ENCODE results near the gene PLXNA3. TPM values are rescaled to one million over a fixed set of nuclear protein-coding genes. Genes with fewer than 3 reads are reported as not detected.
A peak's percentile ranks its signal among the peaks of the same experiment; 100 is the strongest.

Gene PLXNA3
- total RNA-seq, 1 donor from 2014 or later = 57.2 TPM

DNA sequence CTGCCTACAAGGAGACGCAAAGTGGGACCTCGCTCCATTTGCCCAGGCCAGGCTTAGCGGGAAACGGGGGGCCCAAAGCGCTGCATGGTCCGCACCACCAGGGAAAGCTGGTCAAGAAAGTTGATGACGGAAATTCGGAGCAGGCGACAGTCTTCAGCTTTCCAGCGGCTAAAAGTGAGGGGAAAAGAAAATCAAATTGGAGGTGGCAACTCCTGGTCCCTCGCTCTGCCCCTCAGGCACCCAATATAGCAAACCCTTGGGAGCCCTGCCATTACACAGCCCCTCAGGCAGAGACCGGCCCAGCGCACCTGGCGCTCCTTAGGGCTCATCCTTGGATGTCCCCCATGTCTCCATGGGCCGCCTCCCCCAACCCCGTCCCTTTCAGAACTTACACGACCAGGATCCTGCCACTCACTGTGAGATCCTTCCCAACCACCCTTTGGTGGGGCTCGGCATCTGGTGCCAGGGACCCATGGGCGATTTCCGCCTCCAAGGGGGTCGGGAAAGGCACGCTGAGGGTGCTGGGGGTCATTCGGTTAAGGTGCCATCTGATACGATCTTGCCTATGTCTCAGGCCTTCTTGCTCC, 19.9 kb downstream of the PLXNA3 start:
- DNase-seq (ENCODE audit: low spot score) = no peak

DNA sequence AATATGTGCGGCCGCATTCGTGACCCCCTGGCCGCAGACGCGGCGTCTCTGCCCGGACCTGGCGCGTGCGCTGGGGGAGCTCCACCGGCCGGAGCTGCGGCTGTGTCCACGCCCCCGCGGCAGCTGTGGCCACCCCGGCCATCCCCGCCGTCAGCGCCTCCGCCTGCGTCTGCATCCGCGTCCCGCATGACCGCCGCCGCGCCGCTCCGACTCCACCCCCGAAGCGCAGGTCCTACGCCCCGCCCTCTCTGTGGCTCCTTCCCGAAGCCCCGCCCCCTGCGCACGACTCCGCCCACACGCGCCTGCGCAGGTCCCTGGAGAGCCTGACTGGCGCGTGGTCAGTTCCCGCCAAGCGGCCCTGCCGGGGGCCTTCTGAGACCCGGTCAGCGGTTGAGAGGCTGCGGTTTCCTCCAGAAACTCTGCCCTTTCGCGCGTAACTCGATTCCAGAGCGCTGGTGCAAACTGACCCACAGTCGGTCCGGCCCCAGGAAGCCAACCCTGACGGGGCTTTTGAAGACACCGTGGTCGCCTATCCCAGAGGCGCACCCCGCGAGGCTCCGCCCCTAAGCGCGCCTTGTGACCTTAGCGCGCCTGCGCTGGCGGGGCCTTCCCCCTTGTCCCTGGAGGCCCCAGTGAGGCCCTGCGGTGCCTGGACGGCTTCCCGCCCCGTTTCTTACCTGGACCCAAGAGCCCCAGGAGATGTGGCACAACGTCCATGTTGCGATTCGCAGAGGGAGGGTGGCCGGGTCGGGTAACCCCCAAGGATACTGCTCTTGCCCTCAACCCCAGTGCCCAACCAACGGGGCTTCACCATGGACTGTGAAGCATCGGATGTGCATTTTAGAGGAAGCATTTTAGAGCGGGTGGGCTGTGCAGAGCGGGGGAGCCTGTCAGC, 20.9 kb downstream of the PLXNA3 start, which contains the start of gene LAGE3:
TSS of gene LAGE3 (minus strand) at position 554 of the 895 bp plus-strand sequence. CDS start at position 188, 366 bp downstream.
- peak; percentile 97 for DNase-seq (ENCODE audit: low spot score)

DNA sequence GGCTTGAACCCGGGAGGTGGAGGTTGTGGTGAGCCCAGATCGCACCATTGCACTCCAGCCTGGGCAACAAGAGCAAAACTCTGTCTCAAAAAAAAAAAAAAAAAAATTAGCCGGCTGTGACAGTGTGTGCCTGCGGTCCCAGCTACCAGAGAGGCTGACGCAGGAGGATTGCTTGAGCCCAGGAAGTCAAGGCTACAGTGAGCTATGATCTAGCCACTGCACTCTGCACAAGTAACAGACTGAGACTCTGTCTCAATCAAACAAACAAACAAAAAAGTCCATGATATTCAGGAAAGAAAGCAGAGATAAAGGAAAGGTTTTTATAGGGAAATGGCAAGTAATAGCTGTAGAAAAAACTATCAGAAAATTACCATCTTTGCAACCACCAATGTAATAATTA, 23.1 kb downstream of the PLXNA3 start:
- no peak for DNase-seq (ENCODE audit: low spot score)

GRCh38 chrX:154481911-154482601, 24.0 kb downstream of the PLXNA3 start:
- DNase-seq (ENCODE audit: low spot score) = no peak

DNA sequence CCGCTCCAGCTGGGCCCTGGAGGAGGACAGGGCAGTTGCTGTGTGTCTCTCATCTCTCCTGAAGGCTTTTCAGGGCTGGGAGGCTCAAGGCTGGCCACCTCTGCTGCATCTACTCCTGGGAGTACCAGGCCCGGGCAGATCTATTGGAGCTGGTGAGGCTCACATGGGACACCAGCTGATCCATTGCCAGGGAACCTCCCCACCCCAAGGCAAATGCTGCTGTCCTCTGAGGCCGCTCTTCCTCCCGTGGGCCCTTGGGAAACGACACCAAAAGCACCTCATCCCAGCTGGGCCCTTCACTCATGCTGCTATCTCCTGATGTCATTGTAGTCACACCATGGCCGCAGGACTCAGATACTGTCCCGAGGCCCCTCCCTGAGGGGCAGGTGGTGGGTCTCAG, 24.7 kb downstream of the PLXNA3 start:
- no peak for DNase-seq (ENCODE audit: low spot score)

- no peak for DNase-seq (ENCODE audit: low spot score)
Measured at GRCh38 chrX:154483325-154483724, 25.2 kb downstream of the PLXNA3 start.

- no peak for DNase-seq (ENCODE audit: low spot score)
Measured at GRCh38 chrX:154484255-154485149, 26.4 kb downstream of the PLXNA3 start.

DNA sequence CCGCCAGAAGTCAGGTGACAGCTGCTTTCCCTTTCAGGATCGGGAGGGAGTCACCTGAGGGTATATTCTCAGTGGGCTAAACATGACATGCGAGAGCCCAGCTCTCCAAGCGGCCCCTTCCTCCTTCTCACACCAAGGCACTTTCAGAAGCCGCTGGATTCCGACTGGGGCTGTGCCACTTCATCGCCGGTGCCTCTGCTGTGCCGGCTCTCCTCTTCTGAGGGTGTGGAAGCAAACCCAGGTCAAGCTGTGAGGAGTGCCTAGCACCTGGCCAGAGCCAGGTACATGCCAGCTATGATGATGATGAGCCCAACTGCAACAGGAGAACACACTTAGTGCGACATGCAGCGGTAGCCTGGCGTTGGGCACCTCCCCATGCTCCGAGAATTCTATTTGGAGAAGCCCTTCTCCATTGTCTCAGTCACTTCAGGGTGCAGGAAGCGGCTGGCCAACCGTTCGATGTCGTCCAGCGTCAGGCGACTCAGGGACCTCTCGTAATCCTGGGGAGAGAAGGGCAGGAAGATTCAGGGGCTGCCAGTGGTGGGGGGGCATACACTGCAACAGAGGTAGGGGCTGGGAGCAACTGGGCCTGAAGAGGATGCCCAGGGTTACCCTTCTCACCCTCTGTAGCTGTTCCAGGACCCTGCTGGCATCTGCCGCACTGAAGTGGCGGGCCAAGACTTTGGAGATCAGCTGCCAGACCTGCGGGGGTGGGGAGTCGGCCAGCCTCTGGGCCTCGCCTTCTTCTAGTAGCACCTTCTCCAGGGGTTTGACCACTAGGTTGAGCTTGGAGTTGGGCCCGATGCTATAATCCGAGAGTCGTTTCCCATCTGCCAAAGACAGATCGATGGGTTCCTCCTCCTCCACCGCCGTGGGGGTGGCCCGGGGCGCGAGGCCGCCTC, 27.3 kb downstream of the PLXNA3 start:
- DNase-seq (ENCODE audit: low spot score) = no peak

- DNase-seq (ENCODE audit: low spot score) = no peak
Measured at GRCh38 chrX:154486052-154486395, 27.9 kb downstream of the PLXNA3 start.

GRCh38 chrX:154486396-154487207, 28.5 kb downstream of the PLXNA3 start, which contains the start of gene UBL4A:
Gene UBL4A (minus strand): TSS chrX:154486615. CDS start chrX:154486584, 31 bp downstream.
- DNase-seq (ENCODE audit: low spot score) = peak; percentile 89

DNA sequence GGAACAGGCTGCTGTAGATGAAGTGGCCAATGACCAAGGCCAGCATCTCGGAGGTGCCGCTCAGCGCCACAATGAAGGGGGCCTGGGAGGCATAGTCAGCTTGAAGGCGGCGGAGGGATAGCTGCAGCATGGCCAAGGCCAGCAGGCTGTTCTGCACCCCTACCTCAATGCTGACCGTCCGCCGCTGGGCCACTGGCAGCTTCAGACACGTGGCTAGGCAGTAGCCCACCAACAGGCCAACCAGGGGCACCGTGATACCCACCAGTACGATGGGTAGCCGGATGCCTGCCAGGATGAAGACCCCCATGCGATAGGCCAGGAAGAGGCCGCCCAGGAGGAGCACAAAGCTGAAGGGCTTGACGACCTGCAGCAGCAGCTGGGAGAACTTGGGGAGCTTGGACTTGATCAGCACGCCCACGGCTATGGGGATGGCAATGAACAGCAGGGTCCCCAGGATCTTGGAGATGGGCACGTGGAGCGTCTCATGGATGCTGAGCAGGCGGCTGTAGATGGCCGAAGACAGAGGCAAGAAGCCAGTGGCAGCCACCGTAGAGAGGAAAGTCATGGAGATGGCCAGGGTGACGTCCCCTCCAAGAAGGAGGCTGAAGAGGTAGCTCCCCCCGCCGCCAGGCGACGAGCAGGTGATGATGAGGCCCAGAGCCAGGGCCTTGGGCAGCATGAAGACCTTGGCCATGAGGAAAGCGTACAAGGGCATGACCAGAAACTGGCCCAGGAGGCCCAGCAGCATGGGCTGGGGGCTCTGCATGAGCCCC, 29.6 kb downstream of the PLXNA3 start:
- DNase-seq (ENCODE audit: low spot score) = peak; percentile 88

- DNase-seq (ENCODE audit: low spot score) = no peak
Measured at GRCh38 chrX:154488336-154489075, 30.4 kb downstream of the PLXNA3 start.

- DNase-seq (ENCODE audit: low spot score) = no peak
Measured at GRCh38 chrX:154489182-154489581, 31.1 kb downstream of the PLXNA3 start.

DNA sequence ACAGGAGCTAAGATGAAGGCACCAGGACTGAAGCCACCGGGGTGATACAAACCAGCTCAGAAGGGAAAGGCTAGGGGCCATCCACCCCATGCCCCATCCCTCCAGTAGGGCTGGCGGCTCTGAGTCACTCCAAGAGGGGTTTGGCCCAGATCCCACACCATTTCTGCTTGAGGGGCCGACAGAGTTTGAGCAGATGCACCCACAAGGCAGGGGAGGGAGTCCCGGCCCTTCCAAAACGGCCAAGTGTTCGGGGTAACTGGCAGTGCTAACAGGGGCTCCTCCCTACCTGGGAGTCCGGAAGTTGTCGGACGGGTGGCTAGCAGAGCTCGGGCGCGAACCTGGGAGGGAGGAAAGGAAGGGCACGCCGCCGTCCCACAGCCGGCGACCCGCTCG, 31.9 kb downstream of the PLXNA3 start:
- DNase-seq (ENCODE audit: low spot score) = no peak

GRCh38 chrX:154490414-154491083, 32.5 kb downstream of the PLXNA3 start, which contains the start of gene SLC10A3:
Gene SLC10A3 (minus strand): TSS chrX:154490629. CDS start chrX:154488940, 1,689 bp downstream.
- peak; percentile 98 for DNase-seq (ENCODE audit: low spot score)

- no peak for DNase-seq (ENCODE audit: low spot score)
Measured at GRCh38 chrX:154494715-154495114, 36.6 kb downstream of the PLXNA3 start.

GRCh38 chrX:154495472-154495922, 37.4 kb downstream of the PLXNA3 start:
- DNase-seq (ENCODE audit: low spot score) = no peak
